ENCODE measurements around the gene KRT33A.

KRT33A gene

DNA sequence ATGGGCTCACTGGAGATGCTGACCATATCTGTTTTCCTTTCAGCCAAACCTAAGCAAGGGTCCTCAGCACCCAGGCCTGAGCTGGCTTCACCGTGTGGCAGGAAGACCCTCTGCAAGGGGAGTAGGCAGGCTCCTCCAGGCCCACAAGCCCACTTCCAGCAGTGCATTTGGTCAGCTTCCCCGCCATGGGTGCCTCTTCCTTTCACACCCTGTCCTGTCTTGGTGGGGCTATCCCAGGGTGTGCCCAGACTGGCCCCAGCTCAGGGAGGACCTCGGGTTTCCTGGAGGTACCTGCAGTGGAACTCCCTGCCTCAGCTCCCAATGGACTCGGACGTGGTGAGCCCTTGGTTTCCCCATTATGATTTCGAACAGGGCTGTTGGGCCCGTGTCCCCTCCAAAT is 22.4 kb downstream of the KRT33A start:
- peaks cover 2% of the 10 kb centered on the region for H3K27me3 ChIP-seq (ENCODE audit: insufficient read depth, low read length, poor library complexity)

DNA sequence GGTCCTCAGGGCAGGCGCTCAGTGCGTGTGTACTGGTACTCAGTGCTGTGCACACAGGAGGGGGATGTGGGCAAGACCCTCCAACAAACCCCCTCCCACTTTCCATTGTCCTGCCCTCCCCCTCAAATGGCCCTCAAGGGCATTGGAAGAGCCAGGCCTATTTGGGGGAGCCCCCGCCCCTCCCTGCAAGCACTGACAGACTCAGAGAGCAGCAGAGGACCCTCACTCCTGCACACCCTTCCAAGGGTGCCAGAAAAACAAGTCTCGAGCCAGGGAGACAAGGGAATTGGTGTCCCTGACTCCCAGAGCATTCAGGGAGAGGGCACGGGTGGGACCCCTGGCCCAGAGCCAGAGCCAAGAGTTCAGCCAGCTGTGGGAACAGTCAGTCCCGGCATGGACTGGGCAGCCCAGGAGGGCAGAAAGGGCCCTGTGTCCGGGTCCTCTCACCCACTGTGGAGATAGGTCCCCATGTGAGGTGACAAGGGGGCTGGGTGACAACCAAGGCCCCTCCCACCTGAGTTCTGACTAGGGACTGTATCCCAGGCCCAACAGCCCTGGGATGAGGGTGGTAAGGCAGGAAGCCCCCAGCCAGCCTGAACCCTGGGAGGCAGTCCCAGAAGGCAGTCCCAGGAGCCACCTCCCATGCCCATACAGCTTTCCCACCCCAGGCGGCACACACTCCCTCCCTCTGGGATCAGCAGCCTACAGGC is 23.1 kb downstream of the KRT33A start:
- no peak overlapping the region for H3K9ac ChIP-seq (ENCODE audit: low read depth, low read length)
- H2AFZ ChIP-seq (ENCODE audit: low read depth, low read length): no peak overlapping the region
- no peak overlapping the region for H3K4me2 ChIP-seq (ENCODE audit: insufficient read depth, low read length)

More for the DNA sequence above, 22.4 kb downstream of the KRT33A start:
- Histone ChIP-seq H3K79me2 (ENCODE audit: insufficient read depth, low read length) (no peaks in the 10 kb centered on the region), H3K4me1 (ENCODE audit: insufficient read depth, low read length) (no peaks in the 10 kb centered on the region), H3K4me3 (ENCODE audit: low read depth in 1 of 2, low read length in 2 of 2) (no peak overlapping the region), H3K36me3 (ENCODE audit: insufficient read depth, low read length) (no peaks in the 10 kb centered on the region), H4K20me1 (ENCODE audit: insufficient read depth, low read length) (no peaks in the 10 kb centered on the region; the same call in 1 of the 2 replicates), H3K9ac (ENCODE audit: low read depth, low read length) (no peak overlapping the region), H3K4me2 (ENCODE audit: insufficient read depth, low read length) (no peak overlapping the region), H3K27ac (ENCODE audit: low read length) (no peak overlapping the region), H3K9me3 (ENCODE audit: insufficient read depth, low read length, severe bottlenecking) (no peaks in the 10 kb centered on the region), H2AFZ (ENCODE audit: low read depth, low read length) (no peak overlapping the region)
- TF ChIP-seq, protein P1, sequence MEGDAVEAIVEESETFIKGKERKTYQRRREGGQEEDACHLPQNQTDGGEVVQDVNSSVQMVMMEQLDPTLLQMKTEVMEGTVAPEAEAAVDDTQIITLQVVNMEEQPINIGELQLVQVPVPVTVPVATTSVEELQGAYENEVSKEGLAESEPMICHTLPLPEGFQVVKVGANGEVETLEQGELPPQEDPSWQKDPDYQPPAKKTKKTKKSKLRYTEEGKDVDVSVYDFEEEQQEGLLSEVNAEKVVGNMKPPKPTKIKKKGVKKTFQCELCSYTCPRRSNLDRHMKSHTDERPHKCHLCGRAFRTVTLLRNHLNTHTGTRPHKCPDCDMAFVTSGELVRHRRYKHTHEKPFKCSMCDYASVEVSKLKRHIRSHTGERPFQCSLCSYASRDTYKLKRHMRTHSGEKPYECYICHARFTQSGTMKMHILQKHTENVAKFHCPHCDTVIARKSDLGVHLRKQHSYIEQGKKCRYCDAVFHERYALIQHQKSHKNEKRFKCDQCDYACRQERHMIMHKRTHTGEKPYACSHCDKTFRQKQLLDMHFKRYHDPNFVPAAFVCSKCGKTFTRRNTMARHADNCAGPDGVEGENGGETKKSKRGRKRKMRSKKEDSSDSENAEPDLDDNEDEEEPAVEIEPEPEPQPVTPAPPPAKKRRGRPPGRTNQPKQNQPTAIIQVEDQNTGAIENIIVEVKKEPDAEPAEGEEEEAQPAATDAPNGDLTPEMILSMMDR (IDR thresholded peaks at IDR 0.05; ENCODE audit: borderline replicate concordance, extremely low read depth, low read length, poor library complexity, severe bottlenecking): no peak
- TF ChIP-seq EZH2 (IDR thresholded peaks at IDR 0.05; ENCODE audit: borderline replicate concordance, low read depth, low read length, severe bottlenecking): no peak
- no peak for ATAC-seq (ENCODE audit: insufficient read depth, low read depth)
- no peak for DNase-seq

DNA sequence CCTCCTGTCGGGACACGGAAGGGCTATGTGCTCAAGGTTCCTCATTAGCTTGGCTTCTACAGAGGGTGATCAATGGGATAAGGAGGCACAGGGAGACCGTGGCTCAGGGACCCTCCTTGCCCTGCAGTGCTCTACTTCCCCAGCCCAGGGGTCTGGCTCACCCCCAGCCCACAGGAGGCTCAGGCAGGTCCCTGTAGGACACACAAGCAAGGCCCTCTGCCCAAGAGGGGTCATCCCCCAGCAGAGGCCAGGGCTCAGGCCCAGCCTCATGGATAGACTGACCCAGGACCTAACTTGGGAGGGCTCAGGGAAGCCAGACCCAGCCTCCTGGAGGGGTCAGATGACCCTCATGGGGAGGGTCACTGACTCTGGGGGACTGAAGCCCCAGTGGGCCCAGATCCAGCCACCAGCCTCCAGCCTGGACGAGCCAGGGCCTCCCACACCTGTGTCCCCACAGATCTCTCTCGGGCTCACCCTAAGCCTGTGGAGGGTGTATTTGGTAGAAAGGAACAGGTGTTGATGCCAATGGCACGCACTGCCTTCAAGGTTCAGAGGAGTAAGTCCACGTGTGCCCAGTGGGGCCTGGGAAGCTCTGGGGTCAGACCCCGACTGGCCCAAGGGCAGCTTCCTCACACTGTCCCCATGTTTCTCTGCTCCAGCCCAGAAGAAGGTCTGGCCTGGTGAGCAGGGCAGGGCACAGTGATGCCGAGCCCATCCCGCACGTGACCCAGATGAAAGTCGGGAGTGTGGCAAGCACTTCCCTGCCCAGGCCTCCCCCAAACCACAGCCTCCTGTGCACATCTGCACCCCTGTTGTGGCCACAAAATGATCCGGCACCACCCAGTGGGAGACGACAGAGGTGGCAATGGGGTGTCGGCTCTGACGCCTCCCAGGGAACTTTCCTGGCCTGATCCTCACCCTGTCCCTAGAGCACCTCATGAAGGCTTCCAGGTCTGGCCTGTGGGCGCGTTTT is 24.2 kb downstream of the KRT33A start:
- ATAC-seq (ENCODE audit: insufficient read depth, low read depth) (no peak), DNase-seq (no peak)
- Histone ChIP-seq H2AFZ (ENCODE audit: low read depth, low read length) (no peak overlapping the region), H3K27me3 (ENCODE audit: insufficient read depth, low read length, poor library complexity) (no peaks in the 10 kb centered on the region), H3K4me3 (ENCODE audit: low read depth in 1 of 2, low read length in 2 of 2) (no peak overlapping the region), H3K36me3 (ENCODE audit: insufficient read depth, low read length) (no peaks in the 10 kb centered on the region), H3K9me3 (ENCODE audit: insufficient read depth, low read length, severe bottlenecking) (no peaks in the 10 kb centered on the region), H3K4me2 (ENCODE audit: insufficient read depth, low read length) (no peak overlapping the region), H3K27ac (ENCODE audit: low read length) (no peak overlapping the region), H3K9ac (ENCODE audit: low read depth, low read length) (no peak overlapping the region), H3K4me1 (ENCODE audit: insufficient read depth, low read length) (no peaks in the 10 kb centered on the region), H3K79me2 (ENCODE audit: insufficient read depth, low read length) (no peaks in the 10 kb centered on the region), H4K20me1 (ENCODE audit: insufficient read depth, low read length) (no peaks in the 10 kb centered on the region; the same call in 1 of the 2 replicates)
- no peak for TF ChIP-seq EZH2 (IDR thresholded peaks at IDR 0.05; ENCODE audit: borderline replicate concordance, low read depth, low read length, severe bottlenecking)

More for the DNA sequence above, 23.1 kb downstream of the KRT33A start:
- DNase-seq: no peak
- ATAC-seq (ENCODE audit: insufficient read depth, low read depth): no peak
- no peak overlapping the region for H3K27ac ChIP-seq (ENCODE audit: low read length)
- H3K79me2 ChIP-seq (ENCODE audit: insufficient read depth, low read length): no peaks in the 10 kb centered on the region
- H3K27me3 ChIP-seq (ENCODE audit: insufficient read depth, low read length, poor library complexity): peaks cover 2% of the 10 kb centered on the region
- no peaks in the 10 kb centered on the region; the same call in 1 of the 2 replicates for H4K20me1 ChIP-seq (ENCODE audit: insufficient read depth, low read length)
- TF ChIP-seq, protein P1 (IDR thresholded peaks at IDR 0.05; ENCODE audit: borderline replicate concordance, extremely low read depth, low read length, poor library complexity, severe bottlenecking): no peak
- TF ChIP-seq EZH2 (IDR thresholded peaks at IDR 0.05; ENCODE audit: borderline replicate concordance, low read depth, low read length, severe bottlenecking): no peak
- no peaks in the 10 kb centered on the region for H3K4me1 ChIP-seq (ENCODE audit: insufficient read depth, low read length)
- no peaks in the 10 kb centered on the region for H3K9me3 ChIP-seq (ENCODE audit: insufficient read depth, low read length, severe bottlenecking)
- H3K36me3 ChIP-seq (ENCODE audit: insufficient read depth, low read length): no peaks in the 10 kb centered on the region
- no peak overlapping the region for H3K4me3 ChIP-seq (ENCODE audit: low read depth in 1 of 2, low read length in 2 of 2)

Data from DND-41 (cell line).